Thyroid gland (tissue), 4 donors: ENCODE data around the gene SLC22A15. TPM values are rescaled to one million over a fixed set of nuclear protein-coding genes. Genes with fewer than 3 reads are reported as not detected.

Experiments used
- DNase-seq, 2 donors: peaks; one replicate each; pipeline ENCODE4 v3.0.0-alpha.2; 2019
- H3K27ac ChIP-seq, 3 donors: fragments of 200-600 bp; sonication (generic); 1 replicate in 2 of 3; 2 replicates in 1 of 3; pipeline ENCODE4 v1.5.1; 2016 to 2019; ENCODE audit warnings: mild to moderate bottlenecking in 1 of 3, moderate library complexity in 1 of 3
- H3K27me3 ChIP-seq: fragments of 200-600 bp; sonication (generic); one replicate; pipeline ENCODE4 v1.5.1; 2019
- H3K36me3 ChIP-seq, 2 donors: fragments of 200-600 bp; sonication (generic); one replicate each; pipeline ENCODE4 v1.5.1; 2016 to 2019
- H3K4me1 ChIP-seq, 2 donors: fragments of 200-600 bp; sonication (generic); one replicate each; pipeline ENCODE4 v1.5.1; 2017 to 2019
- H3K4me3 ChIP-seq, 3 donors: fragments of 200-600 bp; sonication (generic); replicated peaks in 1 of 3; 1 replicate in 2 of 3; 2 replicates in 1 of 3; pipeline ENCODE4 v1.5.1; 2016; ENCODE audit warnings: mild to moderate bottlenecking in 1 of 3
- H3K9me3 ChIP-seq: fragments of 200-600 bp; sonication (generic); one replicate; pipeline ENCODE4 v1.5.1; 2017
- POLR2A ChIP-seq, 2 donors: fragments of 450-650 bp; IDR thresholded peaks; one replicate each; pipeline ENCODE4 v1.6.1; 2017; ENCODE audit warnings: antibody characterized with exemption in 2 of 2, mild to moderate bottlenecking in 2 of 2, moderate library complexity in 1 of 2
- WGBS, 2 donors: methylation state at CpG; one replicate each; pipeline ENCODE4 v1.1.5; 2017; 5-methylcytosine and 5-hydroxymethylcytosine counted together
- intact Hi-C: fragments of 100-400 bp; cut with DNase I; formaldehyde crosslinking; loops from one replicate; pipeline ENCODE4 v1.15.1; 2023
- total RNA-seq, 4 donors: library from RNA; depleted of rRNA; stranded (reverse); fragments of >200 nt; gene quantifications; one replicate each; pipeline ENCODE4 v1.2.3, GENCODE V29; 2016
- TF ChIP-seq, protein P1 (sequence below), 6 experiments: fragments of 200-600 bp in 3 of 6; fragments of 450-650 bp in 3 of 6; sonication (generic) in 3 of 6; IDR thresholded peaks; one replicate each; pipeline ENCODE4 v1.5.1; 2016 to 2019; ENCODE audit warnings: antibody characterized with exemption in 6 of 6, mild to moderate bottlenecking in 2 of 6, inconsistent platforms in 1 of 6, moderate library complexity in 1 of 6

Gene SLC22A15
- total RNA-seq, 4 donors from 2014 or later, result 5.0 to 7.7 (median 5.4) TPM

DNA sequence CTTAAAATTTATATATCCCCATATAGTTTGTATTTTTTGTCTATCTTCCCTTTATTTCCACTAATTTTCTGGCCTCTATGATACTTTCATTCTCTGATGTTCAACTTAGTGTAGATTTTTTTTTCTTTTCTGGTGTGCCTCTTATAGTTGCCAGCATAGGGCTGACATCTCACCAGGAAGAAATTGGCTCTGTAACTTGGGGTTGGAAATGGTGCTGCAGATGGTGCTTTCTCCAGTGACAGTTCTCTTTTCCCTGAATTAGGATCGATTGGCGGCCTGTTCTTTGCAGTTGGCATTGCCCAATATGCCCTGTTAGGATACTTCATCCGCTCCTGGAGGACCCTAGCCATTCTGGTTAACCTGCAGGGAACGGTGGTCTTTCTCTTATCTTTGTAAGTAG, 50.3 kb downstream of the SLC22A15 start:
- Histone ChIP-seq H3K9me3 (no peaks in the 10 kb centered on the region), H3K36me3 (no peaks in the 10 kb centered on the region), H3K27ac (no peak overlapping the region), H3K27me3 (no peaks in the 10 kb centered on the region), H3K4me1 (no peaks in the 10 kb centered on the region), H3K4me3 (no peak overlapping the region)
- intact Hi-C loops, result no loop called here
- no peak for DNase-seq
- TF ChIP-seq, protein P1, sequence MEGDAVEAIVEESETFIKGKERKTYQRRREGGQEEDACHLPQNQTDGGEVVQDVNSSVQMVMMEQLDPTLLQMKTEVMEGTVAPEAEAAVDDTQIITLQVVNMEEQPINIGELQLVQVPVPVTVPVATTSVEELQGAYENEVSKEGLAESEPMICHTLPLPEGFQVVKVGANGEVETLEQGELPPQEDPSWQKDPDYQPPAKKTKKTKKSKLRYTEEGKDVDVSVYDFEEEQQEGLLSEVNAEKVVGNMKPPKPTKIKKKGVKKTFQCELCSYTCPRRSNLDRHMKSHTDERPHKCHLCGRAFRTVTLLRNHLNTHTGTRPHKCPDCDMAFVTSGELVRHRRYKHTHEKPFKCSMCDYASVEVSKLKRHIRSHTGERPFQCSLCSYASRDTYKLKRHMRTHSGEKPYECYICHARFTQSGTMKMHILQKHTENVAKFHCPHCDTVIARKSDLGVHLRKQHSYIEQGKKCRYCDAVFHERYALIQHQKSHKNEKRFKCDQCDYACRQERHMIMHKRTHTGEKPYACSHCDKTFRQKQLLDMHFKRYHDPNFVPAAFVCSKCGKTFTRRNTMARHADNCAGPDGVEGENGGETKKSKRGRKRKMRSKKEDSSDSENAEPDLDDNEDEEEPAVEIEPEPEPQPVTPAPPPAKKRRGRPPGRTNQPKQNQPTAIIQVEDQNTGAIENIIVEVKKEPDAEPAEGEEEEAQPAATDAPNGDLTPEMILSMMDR (IDR thresholded peaks at IDR 0.05), result no peak
- TF ChIP-seq POLR2A (IDR thresholded peaks at IDR 0.05), result no peak
- 86 to 90% methylated on average over 4 of the region's 4 CpGs for WGBS, 2 donors

DNA sequence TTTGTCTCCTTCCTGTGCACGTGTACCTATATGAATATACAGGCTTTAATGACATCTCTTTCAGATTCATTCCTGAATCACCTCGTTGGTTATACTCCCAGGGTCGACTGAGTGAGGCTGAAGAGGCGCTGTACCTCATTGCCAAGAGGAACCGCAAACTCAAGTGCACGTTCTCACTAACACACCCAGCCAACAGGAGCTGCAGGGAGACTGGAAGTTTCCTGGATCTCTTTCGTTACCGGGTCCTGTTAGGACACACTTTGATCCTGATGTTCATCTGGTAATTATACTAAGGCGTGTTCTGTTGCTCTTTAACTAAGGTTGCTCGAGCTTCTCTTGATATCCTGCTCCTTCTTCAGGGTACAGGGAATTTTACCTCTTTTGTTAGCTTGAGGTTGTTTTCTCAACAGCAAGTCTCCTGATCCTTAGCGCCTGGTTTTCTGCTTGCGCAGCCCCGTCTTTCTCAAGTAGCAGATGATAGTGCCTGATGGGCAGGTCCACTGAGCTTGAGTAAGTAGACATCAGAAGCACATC, 55.1 kb downstream of the SLC22A15 start:
- intact Hi-C loops, result no loop called here
- no peaks in the 10 kb centered on the region for H3K9me3 ChIP-seq
- TF ChIP-seq POLR2A (IDR thresholded peaks at IDR 0.05), result no peak
- TF ChIP-seq, protein P1 (IDR thresholded peaks at IDR 0.05), result no peak
- no peaks in the 10 kb centered on the region for H3K27me3 ChIP-seq
- DNase-seq, result no peak
- 82 to 86% methylated on average over 13 of the region's 13 CpGs for WGBS, 2 donors
- no peak overlapping the region for H3K27ac ChIP-seq
- H3K36me3 ChIP-seq, result peaks cover 0 to 4% of the 10 kb centered on the region in 2 donors
- no peaks in the 10 kb centered on the region for H3K4me1 ChIP-seq
- no peak overlapping the region for H3K4me3 ChIP-seq

DNA sequence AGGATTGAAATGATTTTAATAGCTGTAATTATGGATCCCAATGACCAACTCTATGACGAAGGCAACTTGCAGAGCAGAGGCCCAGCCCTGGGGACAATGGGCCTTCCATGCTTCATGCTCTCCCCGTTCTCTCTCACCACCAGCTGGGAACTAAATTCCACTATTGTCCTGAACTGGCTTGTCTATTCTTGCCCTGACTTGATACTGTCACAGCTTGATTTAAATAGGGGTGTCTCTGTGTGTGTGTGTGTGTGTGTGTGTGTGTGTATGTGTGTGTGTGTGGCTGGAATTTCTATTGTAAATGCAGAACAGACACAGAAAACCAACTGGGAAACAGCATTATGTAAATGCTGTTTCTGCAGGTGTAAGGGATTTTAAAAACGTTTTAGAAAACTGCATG, 57.0 kb downstream of the SLC22A15 start:
- 70 to 74% methylated on average over 3 of the region's 3 CpGs for WGBS, 2 donors
- H3K4me3 ChIP-seq, result no peak overlapping the region
- H3K36me3 ChIP-seq, result peaks cover 0 to 4% of the 10 kb centered on the region in 2 donors
- TF ChIP-seq POLR2A (IDR thresholded peaks at IDR 0.05), result no peak
- TF ChIP-seq, protein P1 (IDR thresholded peaks at IDR 0.05), result no peak
- no peak overlapping the region for H3K27ac ChIP-seq
- DNase-seq, result no peak
- H3K27me3 ChIP-seq, result no peaks in the 10 kb centered on the region
- no peaks in the 10 kb centered on the region for H3K9me3 ChIP-seq
- intact Hi-C loops, result no loop called here
- H3K4me1 ChIP-seq, result no peaks in the 10 kb centered on the region

DNA sequence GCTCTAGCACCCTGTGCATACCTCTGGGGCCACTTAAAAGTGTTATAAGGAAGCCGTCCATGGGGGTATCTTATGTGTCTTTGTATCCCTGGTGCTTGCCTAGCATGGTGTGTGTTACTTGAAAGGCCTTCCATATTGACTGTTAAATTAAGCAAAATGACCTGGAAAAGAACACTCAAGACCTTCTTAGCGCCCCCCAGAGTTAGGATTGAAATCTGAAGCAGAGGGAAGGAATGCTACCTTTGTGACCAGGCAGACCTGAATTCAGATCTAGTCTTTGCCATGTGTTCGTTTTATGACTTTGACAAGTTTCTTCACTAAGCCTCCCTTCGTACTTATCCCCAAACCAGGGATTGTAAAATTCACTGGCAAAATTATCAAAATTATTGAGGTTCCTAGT, 59.9 kb downstream of the SLC22A15 start:
- 78 to 83% methylated on average over 4 of the region's 4 CpGs for WGBS, 2 donors
- no peaks in the 10 kb centered on the region for H3K27me3 ChIP-seq

DNA sequence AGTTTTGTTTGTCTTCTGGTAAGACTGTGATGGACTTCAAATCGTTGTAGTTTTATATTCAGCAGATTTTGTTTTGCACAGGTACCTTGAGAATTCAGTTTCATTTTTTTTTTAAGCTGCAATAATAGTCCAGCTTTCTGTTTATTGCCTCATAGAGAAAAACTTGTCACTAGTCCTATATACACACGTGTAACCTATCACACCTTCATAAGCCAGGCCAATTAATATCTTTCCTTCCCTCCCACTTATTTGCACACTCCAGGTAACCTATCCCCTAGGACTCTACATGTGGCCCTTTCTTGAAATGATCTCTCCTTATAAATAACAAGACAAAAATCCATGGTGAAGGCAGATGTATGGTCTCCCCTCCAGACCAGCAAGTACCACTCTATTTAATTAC, 62.4 kb downstream of the SLC22A15 start:
- TF ChIP-seq, protein P1 (IDR thresholded peaks at IDR 0.05), result no peak
- no peak for TF ChIP-seq POLR2A (IDR thresholded peaks at IDR 0.05)
- DNase-seq, result no peak
- intact Hi-C loops, result no loop called here
- H3K27ac ChIP-seq, result no peak overlapping the region
- WGBS, 2 donors, result 40 to 71% methylated on average over 1 to 2 of the region's 2 CpGs
- no peaks in the 10 kb centered on the region for H3K4me1 ChIP-seq
- H3K4me3 ChIP-seq, result no peak overlapping the region
- H3K9me3 ChIP-seq, result no peaks in the 10 kb centered on the region
- H3K27me3 ChIP-seq, result no peaks in the 10 kb centered on the region
- H3K36me3 ChIP-seq, result no peaks in the 10 kb centered on the region

More for the DNA sequence above, 59.9 kb downstream of the SLC22A15 start:
- H3K27ac ChIP-seq, result no peak overlapping the region
- intact Hi-C loops, result no loop called here
- H3K4me3 ChIP-seq, result no peak overlapping the region
- no peaks in the 10 kb centered on the region for H3K9me3 ChIP-seq
- no peak for TF ChIP-seq POLR2A (IDR thresholded peaks at IDR 0.05)
- TF ChIP-seq, protein P1 (IDR thresholded peaks at IDR 0.05), result no peak
- peaks cover 0 to 4% of the 10 kb centered on the region in 2 donors for H3K36me3 ChIP-seq
- no peaks in the 10 kb centered on the region for H3K4me1 ChIP-seq
- no peak for DNase-seq
